Measurements from ENCODE around the gene TOP3B.
A peak's percentile ranks its signal among the peaks of the same experiment; 100 is the strongest.
"Not testable (repeated sequence)": the region's sequence is repeated elsewhere in the genome, so short reads cannot be mapped to it uniquely, and the experiment has no call there.

The TOP3B gene

DNA sequence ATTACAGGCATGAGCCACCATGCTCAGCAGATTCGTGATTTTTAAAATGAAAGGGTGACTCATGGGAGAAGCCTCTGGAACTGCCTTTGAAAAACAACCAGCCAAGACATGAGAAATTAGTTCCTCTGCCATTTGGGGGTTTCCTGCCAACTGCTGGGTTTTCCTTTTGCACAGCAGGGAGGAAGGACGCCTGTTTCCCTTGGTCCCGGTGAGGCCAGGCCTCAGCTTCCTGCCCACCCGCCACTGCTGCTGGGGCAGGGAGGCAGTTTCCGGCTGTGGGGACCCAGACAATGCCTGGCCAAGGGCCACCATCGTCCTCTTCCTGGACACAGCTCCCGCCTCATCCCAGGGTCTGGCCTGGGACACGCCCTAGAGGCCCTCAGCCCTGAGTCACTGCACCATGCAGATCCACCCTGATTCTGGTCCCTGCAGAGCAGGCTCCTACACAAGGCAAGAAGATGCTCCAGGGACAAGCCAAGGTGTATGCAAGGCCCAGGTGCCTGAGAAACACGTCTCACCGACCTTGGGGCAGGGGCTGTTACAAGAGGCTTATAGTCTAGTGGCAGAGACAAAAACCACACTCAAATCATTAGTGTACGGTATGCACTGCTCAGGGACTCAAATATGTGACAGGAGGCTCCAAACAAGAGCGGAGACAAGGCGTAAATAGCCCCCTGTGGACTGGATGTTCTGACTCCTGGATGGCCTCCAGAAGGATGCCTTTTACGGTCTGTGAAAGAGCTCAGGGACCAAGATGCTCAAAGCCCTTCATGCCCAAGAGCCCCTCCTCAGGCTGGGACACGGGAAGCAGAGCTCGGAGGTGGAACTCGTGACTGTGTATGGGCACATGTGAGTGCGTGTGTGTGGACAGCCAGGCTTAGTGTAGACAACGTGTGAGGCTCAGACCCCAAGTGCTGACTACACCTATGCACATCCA, 39.9 kb downstream of the TOP3B start:
- DNase-seq = no peak

- no peak for DNase-seq
Observed at GRCh38 chr22:21941921-21942320, 40.7 kb downstream of the TOP3B start.

- no peak for DNase-seq
Observed at GRCh38 chr22:21940521-21940920, 42.1 kb downstream of the TOP3B start.

DNA sequence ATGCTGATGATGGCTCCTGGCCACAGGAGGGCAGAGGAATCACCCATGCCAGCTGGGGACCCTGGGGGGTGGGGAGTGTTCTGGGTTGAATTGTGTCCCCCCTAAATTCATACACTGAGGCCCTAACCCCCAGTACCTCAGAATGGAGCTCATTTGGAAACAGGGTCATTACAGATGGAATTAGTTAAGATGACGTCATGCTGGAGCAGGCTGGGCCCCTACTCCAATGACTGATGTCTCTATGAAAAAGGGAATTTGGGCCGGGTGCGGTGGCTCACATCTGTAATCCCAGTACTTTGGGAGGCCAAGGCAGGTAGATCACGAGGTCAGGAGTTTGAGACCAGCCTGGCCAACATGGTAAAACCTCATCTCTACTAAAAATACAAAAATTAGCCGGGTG, 42.7 kb downstream of the TOP3B start:
- DNase-seq = not testable (repeated sequence)

- no peak for DNase-seq
Observed at GRCh38 chr22:21939461-21939913, 43.1 kb downstream of the TOP3B start.

- no peak for DNase-seq
Observed at GRCh38 chr22:21938906-21939305, 43.7 kb downstream of the TOP3B start.

DNA sequence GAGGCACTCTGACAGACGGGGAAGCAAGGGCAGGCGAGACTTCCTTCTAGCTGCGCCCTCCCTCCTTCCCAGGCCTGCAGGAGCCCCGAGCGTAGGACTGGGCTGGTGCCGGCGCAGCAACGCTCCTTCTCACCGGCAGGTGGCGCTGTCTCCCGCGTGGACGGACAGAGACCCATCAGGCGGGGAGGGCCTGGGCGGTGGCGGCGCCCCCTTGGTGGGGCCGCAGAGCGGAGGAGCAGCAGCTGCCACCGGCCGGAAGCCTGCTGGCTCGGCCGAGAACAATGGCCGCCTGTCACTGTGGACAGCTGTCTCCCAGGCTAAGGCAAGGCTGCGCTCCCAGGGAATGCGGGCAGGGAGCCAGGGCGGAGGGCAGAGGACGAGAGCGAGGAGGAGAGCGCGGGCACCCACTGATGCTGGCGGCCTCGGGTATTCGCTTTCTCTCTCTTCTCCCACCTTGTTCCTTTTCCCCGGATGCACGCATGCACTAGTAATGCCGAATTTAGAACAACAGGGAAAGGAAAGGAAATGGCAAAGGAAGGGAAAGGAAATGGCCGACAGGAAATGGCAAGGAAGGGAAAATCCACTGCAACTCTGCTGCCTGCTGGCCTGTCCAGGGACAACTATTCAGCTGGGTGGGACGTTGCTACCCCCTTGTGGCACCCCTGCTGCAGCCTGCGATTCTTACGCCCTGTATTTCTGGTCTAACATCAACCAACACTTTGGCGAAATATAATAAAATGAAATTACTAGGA, 44.3 kb downstream of the TOP3B start:
- peak; percentile 85 for DNase-seq

- DNase-seq = no peak
Observed at GRCh38 chr22:21937821-21938070, 44.8 kb downstream of the TOP3B start.

GRCh38 chr22:21937041-21937820, 45.4 kb downstream of the TOP3B start:
- no peak for DNase-seq

- no peak for DNase-seq
Observed at GRCh38 chr22:21936151-21936775, 46.3 kb downstream of the TOP3B start.

DNA sequence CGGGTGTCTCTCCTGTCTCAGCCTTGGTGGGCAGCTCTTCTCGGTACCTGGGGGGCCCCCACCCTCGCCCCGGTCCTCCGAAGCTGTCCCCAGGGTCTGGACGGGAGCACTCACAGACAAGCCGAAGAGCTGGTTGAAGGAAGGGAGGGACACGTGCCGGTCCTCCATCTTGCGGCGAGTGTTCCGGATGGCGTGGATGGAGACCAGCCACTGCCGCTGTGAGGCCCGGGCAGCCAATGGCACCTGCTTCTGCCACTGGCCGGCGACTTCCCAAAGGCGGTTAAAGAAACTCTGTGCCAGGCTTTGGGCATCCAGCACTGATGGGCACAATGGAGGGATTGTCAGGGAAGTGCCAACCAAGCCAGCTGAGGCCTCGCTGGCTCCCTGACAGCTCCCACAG, 48.7 kb downstream of the TOP3B start:
- DNase-seq = no peak

- no peak for DNase-seq
Observed at GRCh38 chr22:21933413-21933812, 49.2 kb downstream of the TOP3B start.

DNA sequence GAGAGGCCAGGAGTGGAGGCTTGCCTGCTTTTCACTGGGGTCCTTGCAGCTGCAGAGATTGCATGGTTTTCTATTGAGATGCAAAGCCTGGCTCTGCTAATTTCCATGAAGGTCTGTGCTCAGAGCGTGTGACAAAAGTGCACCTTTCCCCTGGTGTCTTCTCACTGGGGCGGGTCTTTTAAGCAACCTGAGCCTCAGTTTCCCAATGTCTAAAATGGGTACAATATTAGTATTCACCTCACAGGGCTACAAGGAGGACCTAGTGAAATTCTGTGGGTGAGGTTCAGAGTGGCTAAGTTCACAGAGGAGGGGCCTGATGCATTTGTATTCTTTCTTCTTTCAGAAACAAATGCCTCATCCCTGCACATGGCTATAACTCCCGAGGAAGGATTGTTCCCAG, 50.2 kb downstream of the TOP3B start:
- no peak for DNase-seq

GRCh38 chr22:21931056-21931455, 51.5 kb downstream of the TOP3B start:
- no peak for DNase-seq

DNA sequence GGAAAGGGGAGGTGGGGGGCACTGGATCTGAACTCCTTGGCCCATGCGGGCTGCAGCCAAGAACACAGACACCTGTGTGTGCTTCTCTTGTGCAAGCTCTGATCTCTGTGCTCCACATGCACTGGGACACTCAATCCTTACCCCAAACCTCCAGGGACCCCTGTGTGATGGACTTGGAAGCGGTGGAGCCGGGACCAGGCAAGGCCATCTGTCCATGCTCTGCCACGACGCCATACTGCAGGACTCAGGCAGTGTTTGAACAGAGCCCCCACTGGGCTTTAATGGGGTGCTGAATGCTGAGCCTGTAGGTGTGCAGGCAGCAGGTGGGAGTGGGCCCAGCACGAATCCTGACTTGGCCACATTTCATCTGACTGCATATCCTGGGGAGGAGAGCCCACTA, 53.3 kb downstream of the TOP3B start:
- DNase-seq = no peak

GRCh38 chr22:21928048-21928447, 54.5 kb downstream of the TOP3B start:
- DNase-seq = no peak

DNA sequence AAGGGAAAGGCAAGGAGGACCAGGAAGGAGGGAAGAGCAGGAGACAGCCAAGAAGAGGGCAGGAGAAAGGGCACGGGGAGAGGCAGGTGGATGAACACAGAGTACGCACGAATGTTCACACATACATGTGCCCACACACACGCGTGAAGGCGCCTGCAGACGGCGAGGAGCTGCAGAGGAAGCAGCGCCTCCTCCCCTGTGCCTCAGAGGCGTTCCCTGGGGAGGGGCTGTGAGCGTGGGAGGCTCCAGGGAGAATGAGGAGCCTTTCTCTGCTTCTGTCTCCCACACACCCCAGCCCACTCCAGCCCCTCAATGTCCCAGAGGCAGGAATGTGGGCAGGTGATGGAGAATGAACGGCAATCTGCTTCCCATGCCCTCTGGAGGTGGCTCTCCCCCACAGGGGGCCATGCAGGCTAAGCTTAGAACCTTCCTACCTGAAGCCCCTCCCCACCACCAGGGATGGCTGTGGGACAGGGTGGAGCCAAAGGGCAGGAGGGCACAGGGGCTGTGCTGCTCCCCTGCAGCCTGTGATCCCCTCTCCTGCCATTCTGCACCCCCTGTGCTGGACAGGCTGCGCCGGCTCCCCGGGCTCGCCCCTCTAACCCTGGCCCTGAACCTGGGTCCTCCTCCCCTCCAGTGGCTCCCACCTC, 55.3 kb downstream of the TOP3B start:
- no peak for DNase-seq

DNA sequence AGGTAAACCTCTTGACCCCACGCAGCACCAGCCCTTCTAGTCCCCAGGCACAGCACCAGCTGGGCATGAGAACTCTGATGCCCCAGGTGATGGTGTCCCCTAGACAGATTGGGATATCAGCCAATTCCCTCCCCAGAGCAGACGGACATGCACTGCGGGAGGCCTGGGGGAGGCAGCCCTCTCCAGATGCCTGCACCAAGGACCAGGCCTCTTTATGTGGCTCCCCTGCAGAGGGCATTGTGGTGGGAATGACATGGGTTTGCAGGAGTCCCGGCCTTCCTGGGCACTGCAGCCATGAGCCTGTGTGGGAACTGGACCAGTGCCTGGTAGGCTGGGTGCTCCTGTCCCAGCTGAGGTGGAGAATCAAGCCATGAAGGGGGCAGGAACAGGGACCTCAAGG, 55.9 kb downstream of the TOP3B start:
- no peak for DNase-seq

DNA sequence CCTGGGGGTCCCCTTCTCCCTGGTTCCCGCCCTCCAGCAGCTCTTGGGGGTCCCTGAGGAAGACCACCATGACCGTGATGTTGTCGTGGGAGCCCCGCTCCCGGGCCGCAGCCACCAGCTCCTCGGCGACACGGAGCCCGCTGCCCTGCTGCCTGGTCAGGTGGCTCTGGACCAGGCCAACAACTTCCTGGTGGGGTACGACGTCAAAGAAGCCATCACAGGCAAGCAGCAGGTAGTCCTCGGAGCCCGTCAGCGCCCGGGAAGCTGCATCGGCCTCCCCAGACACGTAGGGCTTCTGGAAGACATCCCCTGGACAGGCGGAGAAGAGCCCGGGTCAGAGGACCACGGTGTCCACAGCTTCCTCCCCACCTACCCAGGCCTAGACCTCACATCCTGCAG, 59.4 kb downstream of the TOP3B start:
- no peak for DNase-seq

GRCh38 chr22:21922370-21923162, 60.0 kb downstream of the TOP3B start:
- DNase-seq = no peak

DNA sequence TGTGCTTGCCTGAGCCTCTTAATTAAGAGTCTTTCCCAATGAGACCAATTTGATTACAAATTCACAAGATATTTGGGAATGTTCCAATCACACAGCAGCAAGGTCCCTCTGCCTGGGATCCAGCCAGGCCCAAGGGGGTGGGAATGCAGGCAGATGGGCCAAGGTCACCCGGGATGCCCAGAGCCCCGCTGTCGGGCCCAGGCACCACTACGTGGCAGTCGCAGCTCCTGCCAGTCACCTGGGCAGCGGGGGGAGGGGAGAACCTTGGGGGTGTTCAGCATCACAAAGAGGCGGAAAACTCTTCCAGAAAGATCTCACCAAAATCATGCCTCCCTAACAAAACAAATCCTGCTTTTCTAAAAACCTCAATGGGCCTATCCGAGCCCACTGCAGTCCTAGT, 60.9 kb downstream of the TOP3B start:
- DNase-seq = no peak

Measured in NCI-H2227 treated with DMSO at 0.1 percent for 48 hours (cell line).